ENCODE data around the gene SLC5A12. TPM values are rescaled to one million over a fixed set of nuclear protein-coding genes. Genes with fewer than 3 reads are reported as not detected.

The SLC5A12 gene
- total and polyA plus RNA-seq, 10 of the 15 experiments (the other 5 are each of a cell fraction or from before 2014, with no cell fraction given), result 0.06 to 0.15 TPM; not detected in 8

DNA sequence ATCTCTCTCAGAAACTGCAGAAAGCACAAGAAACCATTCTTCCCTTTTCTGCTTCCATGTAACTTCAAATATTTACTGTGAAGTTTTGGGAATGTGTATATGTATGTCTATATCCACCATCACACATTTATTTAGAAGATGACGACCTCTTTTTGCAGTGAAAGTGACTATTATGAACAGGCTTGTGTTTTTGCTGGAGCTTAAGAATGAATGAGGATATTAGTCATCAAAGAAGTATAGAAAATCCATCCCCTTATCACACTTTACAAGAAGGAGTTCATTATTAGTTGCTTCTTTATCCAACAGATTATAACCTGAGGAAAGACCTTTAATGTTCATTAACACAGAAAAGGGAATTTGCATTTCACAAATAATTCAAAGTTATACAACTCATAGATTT is 21.1 kb upstream of the SLC5A12 start:
- no peak overlapping the region for H3K4me3 ChIP-seq
- SMC1A ChIA-PET (ENCODE audit: uncharacterized antibody, unreplicated experiment), result interaction anchor here (1.1 kb wide), 1 partner anchor 19 kb away, joined by 3 read pairs; no protein-coding TSS in a partner anchor
- no peaks in the 10 kb centered on the region for H3K4me1 ChIP-seq (ENCODE audit: control insufficient read depth, insufficient read depth, low read length)
- no peak overlapping the region for H3K27ac ChIP-seq (ENCODE audit: control insufficient read depth, insufficient read depth)
- BruUV-seq (replicated peaks), result no TSS peak
- ATAC-seq (peak; percentile 39; the same call in 2 of the 3 replicates), DNase-seq (ENCODE audit: low read depth, low spot score) (no peak), FAIRE-seq (no peak)
- no peak overlapping the region for H3K4me2 ChIP-seq (ENCODE audit: control insufficient read depth, insufficient read depth)
- WGBS (ENCODE audit: insufficient coverage, insufficient replicate concordance, low lambda C conversion rate, missing lambda C conversion rate), result 16% methylated on average over 1 of the region's 1 CpG
- CTCF ChIA-PET, result interaction anchor here (0.6 to 0.9 kb wide), 2 partner anchors 11 to 86 kb away, joined by 3 to 5 read pairs; no protein-coding TSS in a partner anchor
- no peaks in the 10 kb centered on the region for H3K27me3 ChIP-seq (replicated peaks in 1 of 2; ENCODE audit: control insufficient read depth in 2 of 2, insufficient read depth in 2 of 2, low read length in 1 of 2)
- TF ChIP-seq ZNF274 (IDR thresholded peaks at IDR 0.05; ENCODE audit: insufficient read depth, insufficient read length) (no peak), TCF3 (IDR thresholded peaks at IDR 0.05; ENCODE audit: borderline replicate concordance, insufficient read depth, low read depth, low read length) (no peak), MEF2A (IDR thresholded peaks at IDR 0.05; ENCODE audit: insufficient read depth, low read depth, low read length) (no peak), TARDBP (IDR thresholded peaks at IDR 0.05; ENCODE audit: borderline replicate concordance) (no peak), KDM1A (IDR thresholded peaks at IDR 0.05; ENCODE audit: borderline replicate concordance) (no peak), CBX5 (IDR thresholded peaks at IDR 0.05; ENCODE audit: low read depth) (no peak), ESRRA (IDR thresholded peaks at IDR 0.05; ENCODE audit: low read length) (no peak), PAX5 (IDR thresholded peaks at IDR 0.05; ENCODE audit: borderline replicate concordance, low read depth, low read length) (no peak)
- TF ChIP-seq, protein P1, sequence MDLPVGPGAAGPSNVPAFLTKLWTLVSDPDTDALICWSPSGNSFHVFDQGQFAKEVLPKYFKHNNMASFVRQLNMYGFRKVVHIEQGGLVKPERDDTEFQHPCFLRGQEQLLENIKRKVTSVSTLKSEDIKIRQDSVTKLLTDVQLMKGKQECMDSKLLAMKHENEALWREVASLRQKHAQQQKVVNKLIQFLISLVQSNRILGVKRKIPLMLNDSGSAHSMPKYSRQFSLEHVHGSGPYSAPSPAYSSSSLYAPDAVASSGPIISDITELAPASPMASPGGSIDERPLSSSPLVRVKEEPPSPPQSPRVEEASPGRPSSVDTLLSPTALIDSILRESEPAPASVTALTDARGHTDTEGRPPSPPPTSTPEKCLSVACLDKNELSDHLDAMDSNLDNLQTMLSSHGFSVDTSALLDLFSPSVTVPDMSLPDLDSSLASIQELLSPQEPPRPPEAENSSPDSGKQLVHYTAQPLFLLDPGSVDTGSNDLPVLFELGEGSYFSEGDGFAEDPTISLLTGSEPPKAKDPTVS (IDR thresholded peaks at IDR 0.05; ENCODE audit: low read depth, low read length), result no peak
- RAD21 ChIA-PET (ENCODE audit: unreplicated experiment), result no interaction called here
- in situ Hi-C loops (cut with MboI), result no loop called here
- H3K79me2 ChIP-seq (ENCODE audit: control insufficient read depth, insufficient read depth, low read length), result no peaks in the 10 kb centered on the region
- intact Hi-C loops (cut with micrococcal nuclease; ENCODE audit: unreplicated experiment), result loop anchor here (5.0 kb wide), 1 partner anchor 91 kb away; no protein-coding TSS in a partner anchor
- H4K20me1 ChIP-seq (ENCODE audit: control insufficient read depth, insufficient read depth), result no peaks in the 10 kb centered on the region
- no peak overlapping the region for H3K9ac ChIP-seq (ENCODE audit: control insufficient read depth, insufficient read depth, low read length)
- POLR2A ChIA-PET, result no interaction called here
- H3K36me3 ChIP-seq (ENCODE audit: control insufficient read depth in 2 of 2, insufficient read depth in 2 of 2, low read length in 1 of 2), result no peaks in the 10 kb centered on the region
- H3K9me3 ChIP-seq (replicated peaks; ENCODE audit: control insufficient read depth, insufficient read depth, low read length), result no peaks in the 10 kb centered on the region
- H2AFZ ChIP-seq (ENCODE audit: control insufficient read depth, low read depth, low read length), result no peak overlapping the region

All from GM12878 (cell line).